ENCODE data around the gene CA11.

Gene CA11

DNA sequence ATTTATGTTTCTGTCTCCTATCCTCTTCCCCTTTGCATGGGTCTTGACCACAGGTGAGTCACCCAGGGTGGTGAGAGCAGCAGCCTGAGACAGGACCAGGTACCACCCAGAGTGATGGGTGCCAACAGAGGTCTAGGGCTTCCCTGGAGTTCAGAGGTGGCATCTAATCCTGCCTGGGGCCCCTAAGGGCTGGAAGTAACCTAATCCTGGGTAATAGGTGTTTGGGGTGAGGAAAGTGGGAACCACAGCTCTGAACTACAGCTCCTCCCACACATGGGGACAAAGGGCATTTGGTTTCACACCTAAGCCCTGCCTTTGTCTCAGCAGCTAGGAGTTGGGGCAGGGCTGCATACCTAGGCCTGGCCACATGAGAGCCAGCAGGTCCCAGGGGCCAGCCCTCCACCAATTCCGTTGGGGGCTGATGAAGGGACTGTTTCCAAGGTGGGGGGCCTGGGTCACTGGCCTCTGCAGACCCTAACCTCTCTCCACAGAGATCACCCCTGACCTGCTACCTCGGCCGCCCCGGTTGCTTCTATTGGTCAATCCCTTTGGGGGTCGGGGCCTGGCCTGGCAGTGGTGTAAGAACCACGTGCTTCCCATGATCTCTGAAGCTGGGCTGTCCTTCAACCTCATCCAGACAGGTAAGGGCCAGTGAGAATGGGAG is 18.7 kb downstream of the CA11 start:
- no peaks in the 10 kb centered on the region for H3K27me3 ChIP-seq (replicated peaks; ENCODE audit: control insufficient read depth, insufficient read depth, low read length)
- H3K4me3 ChIP-seq (replicated peaks; ENCODE audit: low read depth, low read length): no peak overlapping the region
- no peak for DNase-seq (ENCODE audit: extremely low read depth, insufficient read length)
- TF ChIP-seq, protein P1, sequence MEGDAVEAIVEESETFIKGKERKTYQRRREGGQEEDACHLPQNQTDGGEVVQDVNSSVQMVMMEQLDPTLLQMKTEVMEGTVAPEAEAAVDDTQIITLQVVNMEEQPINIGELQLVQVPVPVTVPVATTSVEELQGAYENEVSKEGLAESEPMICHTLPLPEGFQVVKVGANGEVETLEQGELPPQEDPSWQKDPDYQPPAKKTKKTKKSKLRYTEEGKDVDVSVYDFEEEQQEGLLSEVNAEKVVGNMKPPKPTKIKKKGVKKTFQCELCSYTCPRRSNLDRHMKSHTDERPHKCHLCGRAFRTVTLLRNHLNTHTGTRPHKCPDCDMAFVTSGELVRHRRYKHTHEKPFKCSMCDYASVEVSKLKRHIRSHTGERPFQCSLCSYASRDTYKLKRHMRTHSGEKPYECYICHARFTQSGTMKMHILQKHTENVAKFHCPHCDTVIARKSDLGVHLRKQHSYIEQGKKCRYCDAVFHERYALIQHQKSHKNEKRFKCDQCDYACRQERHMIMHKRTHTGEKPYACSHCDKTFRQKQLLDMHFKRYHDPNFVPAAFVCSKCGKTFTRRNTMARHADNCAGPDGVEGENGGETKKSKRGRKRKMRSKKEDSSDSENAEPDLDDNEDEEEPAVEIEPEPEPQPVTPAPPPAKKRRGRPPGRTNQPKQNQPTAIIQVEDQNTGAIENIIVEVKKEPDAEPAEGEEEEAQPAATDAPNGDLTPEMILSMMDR (IDR thresholded peaks at IDR 0.05; ENCODE audit: insufficient read depth, low read length, poor library complexity, severe bottlenecking): no peak
- H3K36me3 ChIP-seq (ENCODE audit: control insufficient read depth, insufficient read depth, low read length): peaks cover 10% of the 10 kb centered on the region

DNA sequence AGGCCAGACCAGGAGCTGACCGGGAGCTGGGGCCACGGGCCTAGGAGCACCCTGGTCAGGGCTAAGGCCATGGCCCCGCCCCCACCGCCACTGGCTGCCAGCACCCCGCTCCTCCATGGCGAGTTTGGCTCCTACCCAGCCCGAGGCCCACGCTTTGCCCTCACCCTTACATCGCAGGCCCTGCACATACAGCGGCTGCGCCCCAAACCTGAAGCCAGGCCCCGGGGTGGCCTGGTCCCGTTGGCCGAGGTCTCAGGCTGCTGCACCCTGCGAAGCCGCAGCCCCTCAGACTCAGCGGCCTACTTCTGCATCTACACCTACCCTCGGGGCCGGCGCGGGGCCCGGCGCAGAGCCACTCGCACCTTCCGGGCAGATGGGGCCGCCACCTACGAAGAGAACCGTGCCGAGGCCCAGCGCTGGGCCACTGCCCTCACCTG is 20.1 kb downstream of the CA11 start:
- Histone ChIP-seq H3K27me3 (replicated peaks; ENCODE audit: control insufficient read depth, insufficient read depth, low read length) (no peaks in the 10 kb centered on the region), H3K4me3 (replicated peaks; ENCODE audit: low read depth, low read length) (no peak overlapping the region), H3K36me3 (ENCODE audit: control insufficient read depth, insufficient read depth, low read length) (peaks cover 9% of the 10 kb centered on the region)
- TF ChIP-seq, protein P1 (IDR thresholded peaks at IDR 0.05; ENCODE audit: insufficient read depth, low read length, poor library complexity, severe bottlenecking): no peak
- no peak for DNase-seq (ENCODE audit: extremely low read depth, insufficient read length)

DNA sequence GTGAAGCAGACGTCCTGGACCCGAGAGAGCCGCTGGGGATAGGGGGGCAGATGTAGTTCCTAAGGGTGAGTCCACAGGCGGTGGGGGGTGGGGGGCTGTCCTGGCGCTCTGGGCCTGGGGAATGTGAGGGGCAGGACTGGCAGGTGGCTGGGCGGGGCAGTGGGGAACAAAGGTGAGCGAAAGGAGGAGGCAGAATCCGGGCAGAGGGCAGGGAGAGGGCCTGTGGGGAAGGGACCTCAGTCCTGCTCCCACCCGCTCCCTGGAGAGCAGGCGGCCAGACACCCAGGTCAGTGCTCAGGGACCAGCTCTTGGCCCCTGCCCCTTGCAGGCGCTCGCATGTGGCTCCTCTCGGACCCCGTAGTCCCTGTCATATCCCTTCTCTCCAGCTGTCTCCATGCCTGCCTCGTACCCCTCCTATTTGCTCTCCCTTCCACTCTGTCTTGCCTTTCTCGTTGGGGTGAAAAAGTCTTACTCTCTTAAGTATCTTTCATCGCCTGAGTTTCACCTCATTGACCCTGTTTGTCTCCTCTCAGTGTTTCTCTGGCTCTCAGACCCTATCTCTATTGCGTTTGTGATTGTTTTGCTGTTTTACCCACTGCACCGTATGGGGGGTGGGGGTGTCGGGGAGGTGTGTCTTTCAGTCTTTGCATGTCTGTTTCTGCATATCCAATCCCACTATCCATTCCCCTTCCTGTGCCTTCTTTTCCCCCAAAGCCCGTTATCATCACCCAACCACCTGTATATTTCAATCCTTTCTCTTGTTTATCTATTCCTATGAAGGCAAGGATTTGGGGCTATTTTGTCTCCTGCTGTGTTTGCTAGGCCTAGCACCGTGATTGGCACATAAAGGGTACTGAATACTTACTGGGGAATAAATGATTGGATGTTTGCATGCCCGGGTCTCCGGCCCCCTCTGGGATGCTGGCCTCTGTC is 20.9 kb downstream of the CA11 start:
- Histone ChIP-seq H3K27me3 (replicated peaks; ENCODE audit: control insufficient read depth, insufficient read depth, low read length) (no peaks in the 10 kb centered on the region), H3K36me3 (ENCODE audit: control insufficient read depth, insufficient read depth, low read length) (peaks cover 6% of the 10 kb centered on the region), H3K4me3 (replicated peaks; ENCODE audit: low read depth, low read length) (peak overlapping the region; percentile 71)
- TF ChIP-seq, protein P1 (IDR thresholded peaks at IDR 0.05; ENCODE audit: insufficient read depth, low read length, poor library complexity, severe bottlenecking): no peak
- DNase-seq (ENCODE audit: extremely low read depth, insufficient read length): no peak

DNA sequence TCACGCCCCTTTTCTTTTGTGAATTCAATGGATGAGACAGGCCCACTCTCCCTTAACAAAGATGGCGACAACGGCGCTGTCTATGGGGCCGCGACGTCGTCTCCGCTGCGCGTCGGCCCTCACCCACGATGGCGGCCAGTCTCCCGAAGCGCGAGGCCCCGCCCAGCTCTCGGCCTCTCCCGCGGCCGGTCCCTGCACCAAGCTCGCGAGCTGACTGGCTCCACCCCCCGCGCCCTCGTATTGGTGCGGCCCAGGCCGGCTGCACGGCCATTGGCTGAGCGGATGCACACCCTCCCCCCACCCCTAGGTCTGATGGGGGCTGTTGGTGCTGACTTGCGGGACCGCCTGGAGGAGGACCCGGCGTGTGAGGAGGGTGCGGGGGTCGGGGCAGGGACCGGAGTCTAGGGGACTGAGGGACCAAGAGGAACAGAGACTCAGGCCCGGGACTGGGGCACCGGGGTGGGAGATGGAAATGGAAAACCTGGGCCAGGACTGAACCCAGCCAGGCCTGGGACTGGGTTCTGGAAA is 21.9 kb downstream of the CA11 start:
- Histone ChIP-seq H3K4me3 (replicated peaks; ENCODE audit: low read depth, low read length) (peak overlapping the region; percentile 71), H3K36me3 (ENCODE audit: control insufficient read depth, insufficient read depth, low read length) (peaks cover 2% of the 10 kb centered on the region), H3K27me3 (replicated peaks; ENCODE audit: control insufficient read depth, insufficient read depth, low read length) (no peaks in the 10 kb centered on the region)
- TF ChIP-seq, protein P1 (IDR thresholded peaks at IDR 0.05; ENCODE audit: insufficient read depth, low read length, poor library complexity, severe bottlenecking): no peak
- peak; percentile 98 for DNase-seq (ENCODE audit: extremely low read depth, insufficient read length)

DNA sequence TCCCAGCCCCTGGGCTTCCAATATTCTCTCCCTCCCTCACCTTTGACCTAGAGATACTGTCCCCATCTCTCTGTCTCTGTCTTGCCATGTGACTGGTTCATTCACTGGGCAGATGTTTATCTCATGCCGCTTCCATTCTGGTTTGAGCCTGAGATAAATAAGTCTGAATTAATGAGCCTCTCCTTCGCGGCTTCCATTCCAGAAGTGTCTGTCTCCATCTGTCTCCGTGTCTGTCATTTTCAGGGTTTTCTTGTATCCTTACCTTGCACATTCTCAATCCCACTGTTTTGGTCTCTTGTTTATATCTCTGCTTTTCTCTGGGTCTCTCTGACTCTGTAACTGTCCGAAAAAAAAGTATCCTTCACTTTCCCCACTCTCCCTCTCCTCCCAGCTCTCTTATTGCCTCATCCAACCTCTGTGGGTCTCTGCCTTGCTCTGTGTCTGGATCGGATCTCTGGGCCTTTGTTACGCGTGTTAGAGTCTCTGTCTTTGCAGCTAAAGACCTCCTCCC is 22.4 kb downstream of the CA11 start:
- H3K4me3 ChIP-seq (replicated peaks; ENCODE audit: low read depth, low read length): peak overlapping the region; percentile 47
- DNase-seq (ENCODE audit: extremely low read depth, insufficient read length): no peak
- peaks cover 2% of the 10 kb centered on the region for H3K36me3 ChIP-seq (ENCODE audit: control insufficient read depth, insufficient read depth, low read length)
- TF ChIP-seq, protein P1 (IDR thresholded peaks at IDR 0.05; ENCODE audit: insufficient read depth, low read length, poor library complexity, severe bottlenecking): no peak
- H3K27me3 ChIP-seq (replicated peaks; ENCODE audit: control insufficient read depth, insufficient read depth, low read length): no peaks in the 10 kb centered on the region
